ENCODE measurements around the gene ABCB11. TPM values are rescaled to one million over a fixed set of nuclear protein-coding genes. Genes with fewer than 3 reads are reported as not detected.

ABCB11 gene
- total RNA-seq (2022; extraction: Qiagen RNA extraction; ENCODE audit: low read depth): 0.02 TPM in 1 of 5 replicates, not detected in the others

GRCh38 chr2:169031202-169031601, at the start of gene ABCB11:
ABCB11 (minus strand) TSS chr2:169031324; CDS start chr2:169018125, 13,199 bp downstream.

DNA sequence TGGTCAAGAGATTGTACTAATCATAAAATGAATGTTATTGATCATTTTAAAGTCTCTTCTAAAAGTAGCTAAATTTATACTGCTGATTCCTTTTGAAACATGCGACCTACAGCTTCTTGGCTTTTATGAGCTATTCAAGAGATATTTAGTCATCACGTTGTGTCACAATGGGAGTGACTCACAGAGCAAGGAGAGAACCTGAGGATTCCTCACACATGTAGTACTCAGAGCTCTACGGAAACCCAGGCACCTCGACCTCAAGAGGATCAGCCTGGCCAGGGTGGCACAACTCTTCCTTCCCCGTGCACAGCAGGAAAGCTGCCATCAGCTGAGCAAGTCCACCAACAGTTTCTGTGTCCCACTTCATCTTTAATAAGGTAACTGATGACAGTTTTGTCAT, 38.2 kb upstream of the ABCB11 start, which contains the start of gene DHRS9:
DHRS9 (plus strand) TSS at position 223 of the 400 bp plus-strand sequence. CDS start 12,019 bp downstream, outside the sequence.

GRCh38 chr2:168901003-168901402, 130.1 kb downstream of the ABCB11 start, which contains the start of gene G6PC2:
G6PC2 (plus strand) TSS chr2:168901291; CDS start chr2:168901332, 41 bp downstream.

GRCh38 chr2:168890006-168890782, 140.9 kb downstream of the ABCB11 start, which contains the start of gene SPC25:
SPC25 (minus strand) TSS chr2:168890430; CDS start chr2:168889519, 911 bp downstream.

Other genes starting within 250 kb of the ABCB11 start
- gene NOSTRIN, start 228.7 kb downstream of the ABCB11 start, total RNA-seq (2022; extraction: Qiagen RNA extraction; ENCODE audit: low read depth): 1.3 to 1.6 TPM (median 1.6 TPM) in 5 replicates
- gene SPC25, start 140.9 kb downstream of the ABCB11 start, total RNA-seq (2022; extraction: Qiagen RNA extraction; ENCODE audit: low read depth): 16.5 to 22.3 TPM (median 19.2 TPM) in 5 replicates
- gene G6PC2, start 130.0 kb downstream of the ABCB11 start, total RNA-seq (2022; extraction: Qiagen RNA extraction; ENCODE audit: low read depth): not detected in 5 replicates
- gene DHRS9, start 38.2 kb upstream of the ABCB11 start, total RNA-seq (2022; extraction: Qiagen RNA extraction; ENCODE audit: low read depth): 3.1 to 4.2 TPM (median 3.6 TPM) in 5 replicates